ENCODE results near the gene GNB5.

The GNB5 gene

DNA sequence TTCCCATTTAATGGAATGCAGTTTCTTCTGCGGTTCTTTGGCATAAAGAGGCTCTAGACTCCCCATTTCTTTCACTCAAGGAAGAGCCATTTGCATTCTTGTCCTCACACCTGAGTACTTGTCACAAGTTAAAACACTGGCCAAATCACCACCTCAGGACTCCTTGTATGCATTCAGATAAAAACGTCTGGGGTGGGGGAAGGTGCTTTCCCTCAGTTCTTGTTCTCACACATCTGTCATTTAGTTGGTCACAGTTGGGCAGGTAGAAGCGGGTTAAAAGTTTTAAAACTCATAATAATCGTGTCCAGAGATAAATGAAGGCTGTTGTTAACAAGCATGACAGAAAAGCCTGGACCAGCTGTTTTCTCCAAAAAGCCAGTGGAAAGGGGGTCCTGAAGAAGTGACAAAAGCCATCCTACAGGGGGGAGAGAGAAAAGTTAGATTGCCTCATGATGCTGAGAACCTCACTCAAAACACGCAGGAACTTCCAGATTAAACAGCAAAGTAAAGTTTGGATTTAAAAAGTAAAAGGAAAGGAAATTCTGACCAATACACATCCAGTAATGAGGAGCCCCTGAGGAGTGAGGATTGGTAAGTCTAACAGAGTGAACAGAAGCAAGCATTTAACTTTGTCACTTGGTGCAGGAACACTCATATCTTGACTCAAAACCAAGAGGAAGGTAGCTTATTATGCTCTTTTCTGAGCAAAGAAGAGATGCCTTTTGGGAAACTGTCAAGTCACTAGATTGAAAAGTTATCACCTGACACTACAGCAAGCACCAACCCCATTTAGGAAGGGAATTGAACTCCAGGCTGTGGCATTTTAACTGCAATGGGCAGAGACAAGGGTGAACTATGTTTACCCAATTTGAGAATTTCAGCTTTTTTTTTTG is 81.4 kb downstream of the GNB5 start:
- DNase-seq (ENCODE audit: low spot score in 2 of 2) (no peak), ATAC-seq (replicated peaks; ENCODE audit: extremely low read depth, poor library complexity, severe bottlenecking) (no peak)
- no peaks in the 10 kb centered on the region for H3K4me1 Mint-ChIP-seq
- peaks cover 2% of the 10 kb centered on the region for H3K36me3 Mint-ChIP-seq (ENCODE audit: insufficient read depth)
- H3K27ac Mint-ChIP-seq (ENCODE audit: low read depth) = no peak overlapping the region
- no peak overlapping the region for H3K4me3 Mint-ChIP-seq
- peaks cover 31% of the 10 kb centered on the region for H3K27me3 Mint-ChIP-seq
- no peaks in the 10 kb centered on the region for H3K9me3 Mint-ChIP-seq

DNA sequence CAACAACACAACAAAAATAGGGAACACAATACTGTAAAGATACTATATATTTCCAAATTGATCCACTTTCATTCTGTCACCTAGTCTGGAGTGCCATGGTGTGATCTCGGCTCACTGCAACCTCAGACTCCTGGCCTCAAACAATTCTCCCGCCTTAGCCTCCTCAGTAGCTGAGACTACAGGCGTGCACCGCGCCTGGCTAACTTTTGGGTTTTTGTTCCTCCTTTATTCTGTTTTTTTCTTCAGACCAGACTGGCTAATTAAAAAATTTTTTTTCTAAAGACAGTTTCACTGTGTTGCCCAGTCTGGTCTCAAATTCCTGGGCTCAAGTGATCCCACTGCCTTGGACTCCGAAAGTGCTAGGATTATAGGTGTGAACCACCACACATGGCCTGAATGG is 84.0 kb downstream of the GNB5 start:
- Mint-ChIP-seq H3K4me3 (no peak overlapping the region), H3K9me3 (no peaks in the 10 kb centered on the region), H3K36me3 (ENCODE audit: insufficient read depth) (no peaks in the 10 kb centered on the region), H3K4me1 (no peaks in the 10 kb centered on the region), H3K27ac (ENCODE audit: low read depth) (no peak overlapping the region), H3K27me3 (peaks cover 35% of the 10 kb centered on the region)
- no peak for DNase-seq (ENCODE audit: low spot score in 2 of 2)
- ATAC-seq (replicated peaks; ENCODE audit: extremely low read depth, poor library complexity, severe bottlenecking) = no peak

DNA sequence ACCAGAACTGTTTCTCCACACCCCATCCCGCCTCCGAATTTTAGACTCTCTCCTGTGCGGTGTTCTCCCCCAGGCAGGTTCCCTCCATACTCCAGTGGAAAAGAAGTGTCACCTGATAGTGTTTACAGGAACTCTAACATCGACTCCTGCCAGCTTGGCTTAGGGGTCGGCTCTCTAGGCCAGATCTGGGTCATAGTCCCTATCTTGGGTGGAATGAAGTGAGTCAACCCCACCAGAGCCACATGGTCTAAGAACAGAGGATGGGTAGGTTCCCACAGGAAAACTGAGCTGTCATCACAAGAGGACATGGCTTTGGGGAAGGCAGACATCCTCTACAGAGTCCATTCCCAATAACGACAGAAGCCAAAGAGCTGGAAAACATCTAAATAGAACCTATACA is 84.6 kb downstream of the GNB5 start:
- H3K9me3 Mint-ChIP-seq = no peaks in the 10 kb centered on the region
- H3K27me3 Mint-ChIP-seq = peaks cover 41% of the 10 kb centered on the region
- ATAC-seq (replicated peaks; ENCODE audit: extremely low read depth, poor library complexity, severe bottlenecking) = no peak
- H3K36me3 Mint-ChIP-seq (ENCODE audit: insufficient read depth) = no peaks in the 10 kb centered on the region
- H3K4me3 Mint-ChIP-seq = no peak overlapping the region
- H3K4me1 Mint-ChIP-seq = peaks cover 5% of the 10 kb centered on the region
- no peak for DNase-seq (ENCODE audit: low spot score in 2 of 2)
- no peak overlapping the region for H3K27ac Mint-ChIP-seq (ENCODE audit: low read depth)

DNA sequence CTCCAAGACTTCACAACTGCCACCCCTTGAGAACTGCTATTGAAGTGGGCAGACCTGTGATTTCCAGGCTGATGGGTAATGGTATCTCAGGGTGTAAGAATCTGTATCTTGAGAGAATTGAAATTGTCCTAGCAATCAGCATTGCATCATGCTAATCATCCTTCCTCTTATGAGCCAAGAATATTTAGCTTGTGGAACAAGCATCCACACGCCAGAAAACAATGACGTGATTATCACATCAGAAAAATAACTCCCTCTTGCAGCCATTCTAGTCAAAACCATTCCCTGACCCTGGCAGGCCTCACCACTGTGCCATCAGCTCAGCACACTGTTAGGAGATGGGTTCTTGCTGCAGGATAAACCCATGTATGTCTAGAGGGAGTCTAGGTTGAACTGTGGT is 85.3 kb downstream of the GNB5 start:
- DNase-seq (ENCODE audit: low spot score in 2 of 2) = no peak
- Mint-ChIP-seq H3K4me1 (peaks cover 5% of the 10 kb centered on the region), H3K4me3 (no peak overlapping the region), H3K27ac (ENCODE audit: low read depth) (no peak overlapping the region), H3K27me3 (peaks cover 41% of the 10 kb centered on the region), H3K9me3 (no peaks in the 10 kb centered on the region), H3K36me3 (ENCODE audit: insufficient read depth) (no peaks in the 10 kb centered on the region)
- no peak for ATAC-seq (replicated peaks; ENCODE audit: extremely low read depth, poor library complexity, severe bottlenecking)

DNA sequence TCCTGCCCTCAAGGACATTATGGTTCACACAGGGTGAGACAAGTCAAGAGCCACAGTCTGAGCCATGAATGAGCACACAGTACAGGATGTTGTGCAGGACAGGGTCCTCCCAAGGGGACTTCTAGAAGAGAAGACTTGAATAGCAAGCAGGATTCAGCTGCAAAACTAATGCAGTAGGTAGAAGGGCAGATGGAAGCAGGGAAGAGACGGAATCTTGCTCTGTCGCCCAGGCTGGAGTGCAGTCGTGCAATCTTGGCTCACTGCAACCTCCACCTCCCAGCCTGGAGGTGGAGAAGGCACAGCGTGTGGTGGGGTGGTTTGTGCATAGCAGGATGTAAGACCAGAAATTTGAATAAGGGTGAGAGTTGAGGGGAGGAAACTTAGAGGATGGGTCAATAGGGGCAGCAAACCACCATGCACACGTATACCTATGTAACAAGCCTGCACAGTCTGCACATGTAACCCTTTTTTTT is 86.6 kb downstream of the GNB5 start:
- Mint-ChIP-seq H3K4me1 (peaks cover 5% of the 10 kb centered on the region), H3K27ac (ENCODE audit: low read depth) (no peak overlapping the region), H3K27me3 (peaks cover 37% of the 10 kb centered on the region), H3K36me3 (ENCODE audit: insufficient read depth) (no peaks in the 10 kb centered on the region), H3K9me3 (no peaks in the 10 kb centered on the region), H3K4me3 (no peak overlapping the region)
- DNase-seq (ENCODE audit: low spot score in 2 of 2) = no peak
- ATAC-seq (replicated peaks; ENCODE audit: extremely low read depth, poor library complexity, severe bottlenecking) = no peak

DNA sequence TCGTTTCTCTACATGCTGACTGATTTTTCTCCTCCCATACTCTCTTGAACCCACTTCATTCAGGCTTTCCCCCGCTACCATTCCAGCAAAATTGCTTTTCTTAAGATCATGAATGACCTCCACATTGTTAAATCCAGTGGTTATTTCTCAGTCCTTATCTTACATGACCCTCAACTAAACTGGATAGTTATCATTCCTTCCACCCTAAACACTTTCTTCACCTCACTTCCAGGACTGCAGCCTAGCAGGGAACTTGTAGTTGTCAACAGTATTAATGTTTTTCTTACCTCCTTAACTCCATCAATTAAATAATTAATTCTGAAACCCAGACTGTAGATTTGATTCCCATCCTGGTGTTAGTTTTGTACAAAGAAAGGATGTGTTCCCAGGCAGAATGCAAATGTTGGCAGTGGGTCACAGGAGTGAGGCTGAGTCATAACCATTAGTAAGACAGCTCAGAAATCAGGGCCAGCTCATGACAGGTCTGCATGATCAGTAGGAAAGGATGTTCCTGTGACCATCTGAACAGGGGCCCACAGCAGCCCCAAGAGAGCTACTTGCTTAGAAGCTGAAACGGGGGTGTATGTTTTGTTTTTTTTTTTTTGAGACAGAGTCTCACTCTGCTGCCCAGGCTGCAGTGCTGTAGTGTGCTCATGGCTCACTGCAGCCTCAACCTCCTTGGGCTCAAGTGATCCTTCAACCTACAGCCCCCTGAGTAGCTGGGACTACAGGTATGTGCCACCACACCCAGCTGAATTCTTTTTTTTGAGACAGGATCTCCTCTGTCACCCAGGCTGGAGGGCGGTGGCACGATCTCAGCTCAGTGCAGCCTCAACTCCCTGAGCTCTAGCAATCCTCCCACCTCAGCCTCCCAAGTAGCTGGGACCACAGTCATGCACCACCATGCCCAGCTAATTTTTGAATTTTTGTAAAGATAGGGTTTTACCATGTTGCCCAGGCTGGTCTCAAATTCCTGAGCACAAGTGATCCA is 87.7 kb downstream of the GNB5 start:
- H3K9me3 Mint-ChIP-seq = no peaks in the 10 kb centered on the region
- H3K4me3 Mint-ChIP-seq = no peak overlapping the region
- ATAC-seq (replicated peaks; ENCODE audit: extremely low read depth, poor library complexity, severe bottlenecking) (no peak), DNase-seq (ENCODE audit: low spot score in 2 of 2) (no peak)
- no peak overlapping the region for H3K27ac Mint-ChIP-seq (ENCODE audit: low read depth)
- no peaks in the 10 kb centered on the region for H3K36me3 Mint-ChIP-seq (ENCODE audit: insufficient read depth)
- peaks cover 5% of the 10 kb centered on the region for H3K4me1 Mint-ChIP-seq
- peaks cover 32% of the 10 kb centered on the region for H3K27me3 Mint-ChIP-seq

DNA sequence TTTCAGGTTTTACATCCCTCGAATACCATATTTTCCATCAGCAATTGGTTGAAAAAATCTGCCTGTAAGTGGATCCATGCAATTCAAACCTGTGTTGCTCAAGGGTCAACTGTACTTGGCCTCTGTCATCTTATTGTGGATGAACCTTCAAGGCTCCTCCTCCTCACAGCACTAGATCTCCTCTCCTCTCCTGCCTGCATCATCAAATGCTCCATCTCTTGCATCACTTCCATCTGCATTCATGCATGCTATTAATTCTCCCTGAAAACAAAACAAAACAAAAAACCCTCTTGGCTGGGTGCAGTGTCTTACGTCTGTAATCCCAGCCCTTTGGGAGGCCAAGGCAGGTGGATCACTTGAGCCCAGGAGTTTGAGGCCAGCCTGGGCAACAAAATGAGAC is 88.7 kb downstream of the GNB5 start:
- H3K9me3 Mint-ChIP-seq = no peaks in the 10 kb centered on the region
- H3K27ac Mint-ChIP-seq (ENCODE audit: low read depth) = no peak overlapping the region
- peaks cover 5% of the 10 kb centered on the region for H3K4me1 Mint-ChIP-seq
- H3K36me3 Mint-ChIP-seq (ENCODE audit: insufficient read depth) = no peaks in the 10 kb centered on the region
- no peak for ATAC-seq (replicated peaks; ENCODE audit: extremely low read depth, poor library complexity, severe bottlenecking)
- H3K27me3 Mint-ChIP-seq = peaks cover 29% of the 10 kb centered on the region
- DNase-seq (ENCODE audit: low spot score in 2 of 2) = no peak
- no peak overlapping the region for H3K4me3 Mint-ChIP-seq

DNA sequence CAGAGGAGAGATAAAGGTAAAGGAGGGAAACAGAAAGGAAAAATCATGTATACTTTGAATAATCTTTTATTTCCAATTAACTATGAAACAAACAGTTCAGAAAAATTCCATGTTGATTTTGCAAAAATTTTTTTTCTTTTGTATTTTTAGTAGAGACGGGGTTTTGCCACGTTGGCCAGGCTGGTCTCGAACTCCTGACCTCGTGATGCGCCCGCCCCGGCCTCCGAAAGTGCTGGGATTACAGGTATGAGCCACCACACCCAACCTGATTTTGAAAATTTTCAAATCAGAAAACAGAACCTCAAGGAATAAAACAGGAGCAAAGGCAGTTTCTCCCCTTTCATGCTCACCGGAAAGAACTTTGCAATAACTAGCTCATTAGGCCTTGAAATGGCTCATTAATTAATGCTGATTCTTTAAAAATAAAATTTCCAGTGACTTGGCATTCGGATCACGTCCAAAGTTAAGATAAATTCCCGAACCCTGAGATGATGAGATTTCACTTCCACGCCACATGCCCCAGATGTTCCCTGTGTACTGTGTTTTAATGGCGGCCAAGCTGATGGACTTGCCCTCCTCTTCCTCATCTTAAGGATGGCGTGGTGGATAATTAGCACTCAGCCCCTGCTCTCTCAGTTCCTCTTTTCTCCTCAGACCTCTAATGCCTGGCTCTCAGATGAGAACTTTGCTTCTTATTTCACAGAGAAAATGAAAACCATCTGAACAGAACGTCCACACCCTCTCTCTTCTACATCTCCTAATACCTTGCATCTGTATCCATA is 89.5 kb downstream of the GNB5 start:
- Mint-ChIP-seq H3K27me3 (peaks cover 25% of the 10 kb centered on the region), H3K36me3 (ENCODE audit: insufficient read depth) (no peaks in the 10 kb centered on the region), H3K4me3 (no peak overlapping the region), H3K4me1 (peaks cover 5% of the 10 kb centered on the region), H3K27ac (ENCODE audit: low read depth) (no peak overlapping the region), H3K9me3 (no peaks in the 10 kb centered on the region)
- no peak for ATAC-seq (replicated peaks; ENCODE audit: extremely low read depth, poor library complexity, severe bottlenecking)
- DNase-seq (ENCODE audit: low spot score in 2 of 2) = no peak

DNA sequence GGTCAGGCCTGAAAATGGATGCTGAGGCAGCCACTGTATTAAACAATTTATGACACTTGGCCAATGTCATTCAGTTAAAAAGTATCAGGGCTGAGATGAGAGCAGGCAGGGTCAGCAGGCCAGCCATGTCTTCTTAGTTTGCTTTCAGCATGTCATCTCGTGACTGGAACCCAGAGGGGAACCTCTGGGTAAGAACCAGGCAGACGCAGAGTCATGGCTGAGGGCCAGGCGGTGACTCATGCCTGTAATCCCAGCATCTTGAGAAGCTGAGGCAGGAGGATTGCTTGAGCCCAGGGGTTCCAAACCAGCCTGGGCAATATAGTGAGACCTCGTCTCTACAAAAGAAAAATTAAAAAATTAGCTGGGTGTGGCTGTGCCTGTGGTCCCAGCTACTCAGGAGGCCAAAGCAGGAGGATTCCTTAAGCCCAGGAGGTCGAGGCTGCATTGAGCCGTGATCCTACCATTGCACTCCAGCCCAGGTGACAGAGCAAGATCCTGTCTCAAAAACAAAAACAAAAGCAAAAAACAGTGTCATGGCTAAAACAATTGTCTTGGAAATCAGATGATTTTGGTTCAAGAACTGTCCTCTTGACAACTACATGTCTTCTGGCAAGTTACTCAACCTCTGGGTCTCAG is 90.3 kb downstream of the GNB5 start:
- no peaks in the 10 kb centered on the region for H3K9me3 Mint-ChIP-seq
- DNase-seq (ENCODE audit: low spot score in 2 of 2) = no peak
- H3K4me1 Mint-ChIP-seq = peaks cover 5% of the 10 kb centered on the region
- no peak overlapping the region for H3K27ac Mint-ChIP-seq (ENCODE audit: low read depth)
- no peak overlapping the region for H3K4me3 Mint-ChIP-seq
- H3K27me3 Mint-ChIP-seq = peaks cover 20% of the 10 kb centered on the region
- H3K36me3 Mint-ChIP-seq (ENCODE audit: insufficient read depth) = no peaks in the 10 kb centered on the region
- ATAC-seq (replicated peaks; ENCODE audit: extremely low read depth, poor library complexity, severe bottlenecking) = no peak

DNA sequence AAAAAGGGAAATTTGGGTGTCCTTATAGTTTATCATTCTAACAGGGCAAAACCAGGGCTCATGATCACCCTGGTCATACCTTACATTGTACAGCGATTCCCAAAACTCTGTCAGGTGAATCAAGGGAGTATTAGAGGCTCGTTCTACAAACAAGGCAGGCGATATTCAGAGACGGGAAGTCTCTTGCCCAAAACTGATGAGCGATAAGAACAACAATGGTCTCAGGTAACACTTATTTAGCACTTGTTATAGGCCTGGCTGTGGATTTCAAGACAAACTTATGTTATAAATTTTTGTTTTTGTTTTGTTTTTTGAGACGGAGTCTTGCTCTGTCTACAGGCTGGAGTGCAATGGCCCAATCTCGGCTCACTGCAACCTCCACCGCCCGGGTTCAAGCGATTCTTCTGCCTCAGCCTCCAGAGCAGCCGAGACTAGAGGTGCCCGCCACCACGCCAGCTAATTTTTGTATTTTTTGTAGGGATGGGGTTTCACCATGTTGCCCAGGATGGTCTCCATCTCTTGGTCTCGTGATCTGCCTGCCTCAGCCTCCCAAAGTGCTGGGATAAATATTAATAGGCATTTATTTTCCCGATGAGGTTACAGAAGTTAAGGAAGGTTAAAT is 91.4 kb downstream of the GNB5 start:
- H3K4me1 Mint-ChIP-seq = peaks cover 5% of the 10 kb centered on the region
- no peak overlapping the region for H3K27ac Mint-ChIP-seq (ENCODE audit: low read depth)
- H3K9me3 Mint-ChIP-seq = no peaks in the 10 kb centered on the region
- DNase-seq (ENCODE audit: low spot score in 2 of 2) (no peak), ATAC-seq (replicated peaks; ENCODE audit: extremely low read depth, poor library complexity, severe bottlenecking) (no peak)
- peaks cover 20% of the 10 kb centered on the region for H3K27me3 Mint-ChIP-seq
- H3K36me3 Mint-ChIP-seq (ENCODE audit: insufficient read depth) = no peaks in the 10 kb centered on the region
- H3K4me3 Mint-ChIP-seq = no peak overlapping the region

DNA sequence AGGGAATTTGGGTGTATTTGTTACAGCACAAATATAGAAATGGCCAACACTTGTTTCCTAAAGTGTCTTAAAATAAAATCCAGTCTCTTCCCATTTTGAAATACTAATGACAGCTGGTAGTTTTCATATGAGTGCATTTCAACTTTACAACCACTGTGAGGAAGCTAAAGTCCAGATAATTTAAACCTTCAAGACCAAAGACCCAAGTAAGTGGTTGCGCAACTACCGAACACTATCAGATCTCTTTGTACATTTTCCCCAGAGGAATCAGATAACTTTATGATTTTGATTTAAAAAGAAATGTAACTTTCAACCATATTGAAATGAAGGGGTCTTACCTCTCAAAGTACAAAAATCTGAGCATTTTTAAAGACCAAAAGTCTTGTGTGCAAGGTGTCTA is 92.9 kb downstream of the GNB5 start:
- no peak for ATAC-seq (replicated peaks; ENCODE audit: extremely low read depth, poor library complexity, severe bottlenecking)
- Mint-ChIP-seq H3K4me1 (peaks cover 5% of the 10 kb centered on the region), H3K9me3 (no peaks in the 10 kb centered on the region), H3K27ac (ENCODE audit: low read depth) (no peak overlapping the region), H3K4me3 (no peak overlapping the region), H3K27me3 (peaks cover 20% of the 10 kb centered on the region), H3K36me3 (ENCODE audit: insufficient read depth) (no peaks in the 10 kb centered on the region)
- DNase-seq (ENCODE audit: low spot score in 2 of 2) = no peak
